Hematopoietic multipotent progenitor cell (in vitro differentiated cells): Measurements from ENCODE around the gene SLC35F5. TPM values are rescaled to one million over a fixed set of nuclear protein-coding genes. Genes with fewer than 3 reads are reported as not detected.

Source experiments
- small RNA-seq: library from RNA; depleted of rRNA; stranded (forward); fragments of <200 nt; gene quantifications from one replicate; pipeline ENCODE3, GENCODE V24; 2012
- total RNA-seq: library from RNA; depleted of rRNA; stranded (reverse); fragments of >200 nt; gene quantifications from one replicate; pipeline ENCODE4 v1.2.3, GENCODE V29; 2012

Gene SLC35F5
- total RNA-seq, 1 donor = 48.7 TPM

Small RNAs within 50 kb of the gene (small RNA-seq; reads per million reads assigned to genes)
- gene MIR4782 = 0.27 reads per million
- not detected for gene RNU6-744P

Other genes starting within 250 kb of the SLC35F5 start
- gene RABL2A, start 129.4 kb downstream of the SLC35F5 start, total RNA-seq = 18.6 TPM
- gene ACTR3, start 133.4 kb upstream of the SLC35F5 start, total RNA-seq = 64.1 TPM